ENCODE measurements around the gene RANBP3.

- no peak for TF ChIP-seq CTCF (IDR thresholded peaks at IDR 0.05)
- no peak for TF ChIP-seq POLR2AphosphoS5 (IDR thresholded peaks at IDR 0.05)
- TF ChIP-seq EP300 (IDR thresholded peaks at IDR 0.05), result no peak
Observed at GRCh38 chr19:5960005-5961001, 17.6 kb downstream of the RANBP3 start.

Data from upper lobe of left lung (tissue), 4 donors.